A549 (cell line): ENCODE measurements around the gene PDHB. TPM values are rescaled to one million over a fixed set of nuclear protein-coding genes. Genes with fewer than 3 reads are reported as not detected.

Experiments used
- ATAC-seq, 2 experiments: fragments of 200-7000 bp in 1 of 2; fragments of >200 bp in 1 of 2; cut with Nextera tagmentation in 1 of 2; cut with Tn5 transposase in 1 of 2; 3 replicates each; pipeline versions ENCODE4 v1.8.0 to v1.9.1; 2018 to 2020; ENCODE audit warnings: mild to moderate bottlenecking in 1 of 2, moderate library complexity in 1 of 2
- CTCF ChIA-PET: fragments of 300-600 bp; sonication (Branson Sonifier 250); formaldehyde crosslinking; extraction: SDS; loops from one replicate; lab custom pipeline; 2021; ENCODE audit warnings: antibody characterized with exemption, inconsistent platforms; lab: Yijun Ruan, JAX
- POLR2A ChIA-PET: fragments of 350-600 bp; formaldehyde crosslinking; extraction: SDS; loops from one replicate; lab custom pipeline; 2021; ENCODE audit warnings: antibody characterized with exemption, inconsistent platforms; lab: Yijun Ruan, JAX
- DNase-seq, 2 experiments: peaks; one replicate each; pipeline versions ENCODE4 v3.0.0 to v3.0.0-alpha.2; 2011 to 2016; ENCODE audit warnings: low read depth in 1 of 2, low spot score in 1 of 2
- FAIRE-seq: peaks from 2 replicates; lab custom pipeline; 2011; peaks lifted over from hg19 to GRCh38; lab: Jason Lieb, UNC
- H3K27ac ChIP-seq, 2 experiments: fragments of >200 bp; sonication (Bioruptor Twin); formaldehyde crosslinking; 3 replicates each; pipeline ENCODE4 v1.5.1; 2016 to 2017
- H3K4me1 ChIP-seq: fragments of >200 bp; sonication (Bioruptor Twin); formaldehyde crosslinking; 3 replicates; pipeline ENCODE4 v1.6.1; 2016
- H3K4me2 ChIP-seq: fragments of >200 bp; sonication (Bioruptor Twin); formaldehyde crosslinking; 3 replicates; pipeline ENCODE4 v1.6.1; 2016
- H3K4me3 ChIP-seq: fragments of >200 bp; sonication (Bioruptor Twin); formaldehyde crosslinking; 3 replicates; pipeline ENCODE4 v1.5.1; 2016
- H3K9me3 ChIP-seq: fragments of >200 bp; sonication (Bioruptor Twin); formaldehyde crosslinking; 3 replicates; pipeline ENCODE4 v1.6.1; 2016
- BCL3 ChIP-seq: fragments of >200 bp; sonication (Bioruptor Twin); formaldehyde crosslinking; IDR thresholded peaks from 3 replicates; pipeline ENCODE4 v1.6.1; 2016
- BHLHE40 ChIP-seq: IDR thresholded peaks from 2 replicates; pipeline ENCODE4 v1.6.1; 2012; ENCODE audit warnings: low read depth, low read length, inconsistent platforms
- CBX2 ChIP-seq: fragments of 200-600 bp; sonication (generic); IDR thresholded peaks from 2 replicates; pipeline ENCODE4 v1.6.1; 2016; ENCODE audit warnings: low read depth, mild to moderate bottlenecking, borderline replicate concordance
- CHD4 ChIP-seq: fragments of 200-600 bp; sonication (generic); IDR thresholded peaks from 2 replicates; pipeline ENCODE4 v1.6.1; 2016; ENCODE audit warnings: antibody characterized with exemption, mild to moderate bottlenecking, borderline replicate concordance
- CTCF ChIP-seq: fragments of >200 bp; sonication (Bioruptor Twin); formaldehyde crosslinking; IDR thresholded peaks from 3 replicates; pipeline ENCODE4 v1.5.1; 2016
- EHF ChIP-seq: fragments of 250-450 bp; sonication (Bioruptor Pico); IDR thresholded peaks from 2 replicates; pipeline ENCODE4 v1.5.0; 2020; ENCODE audit warnings: mild to moderate bottlenecking
- ESRRA ChIP-seq: fragments of 150-350 bp; IDR thresholded peaks from 2 replicates; pipeline ENCODE4 v1.6.1; 2014; ENCODE audit warnings: mild to moderate bottlenecking, low read length, borderline replicate concordance
- FOSB ChIP-seq: fragments of 250-450 bp; sonication (Bioruptor Pico); IDR thresholded peaks from 2 replicates; pipeline ENCODE4 v1.5.0; 2020; ENCODE audit warnings: mild to moderate bottlenecking, moderate library complexity
- FOXS1 ChIP-seq: fragments of 250-450 bp; sonication (Bioruptor Pico); IDR thresholded peaks from 2 replicates; pipeline ENCODE4 v1.5.0; 2020; ENCODE audit warnings: mild to moderate bottlenecking, moderate library complexity
- HEYL ChIP-seq: fragments of 250-450 bp; sonication (Bioruptor Pico); IDR thresholded peaks from 2 replicates; pipeline ENCODE4 v1.8.0; 2021; ENCODE audit warnings: mild to moderate bottlenecking, moderate library complexity
- HOXA7 ChIP-seq: fragments of 250-450 bp; sonication (Bioruptor Pico); IDR thresholded peaks from 2 replicates; pipeline ENCODE4 v1.5.0; 2020; ENCODE audit warnings: mild to moderate bottlenecking, moderate library complexity
- HOXB5 ChIP-seq: fragments of 250-450 bp; sonication (Bioruptor Pico); IDR thresholded peaks from 2 replicates; pipeline ENCODE4 v1.5.0; 2020; ENCODE audit warnings: mild to moderate bottlenecking, moderate library complexity
- JUN ChIP-seq, 2 experiments: fragments of >200 bp; sonication (Bioruptor Twin); formaldehyde crosslinking; IDR thresholded peaks; 2 replicates in 1 of 2; 3 replicates in 1 of 2; pipeline ENCODE4 v1.6.1; 2016 to 2017
- MAFK ChIP-seq: fragments of 450-650 bp; IDR thresholded peaks from 2 replicates; pipeline ENCODE4 v1.6.1; 2014; ENCODE audit not compliant: partially characterized antibody
- MYC ChIP-seq: IDR thresholded peaks from 2 replicates; pipeline ENCODE4 v1.6.1; 2012; ENCODE audit warnings: mild to moderate bottlenecking, inconsistent platforms, low read length, improper control_type of control experiment, borderline replicate concordance
- NPAS2 ChIP-seq: fragments of 250-450 bp; sonication (Bioruptor Pico); IDR thresholded peaks from 2 replicates; pipeline ENCODE4 v1.8.0; 2022; ENCODE audit warnings: mild to moderate bottlenecking, moderate library complexity, borderline replicate concordance
- NR3C1 ChIP-seq: fragments of >200 bp; sonication (Bioruptor Twin); formaldehyde crosslinking; IDR thresholded peaks from 3 replicates; pipeline ENCODE4 v1.6.1; 2017
- PHF8 ChIP-seq: fragments of 200-600 bp; sonication (generic); IDR thresholded peaks from 2 replicates; pipeline ENCODE4 v1.6.1; 2016; ENCODE audit warnings: low read depth, mild to moderate bottlenecking, antibody characterized with exemption, moderate library complexity, borderline replicate concordance
- RARB ChIP-seq: fragments of 250-450 bp; sonication (Bioruptor Pico); IDR thresholded peaks from 2 replicates; pipeline ENCODE4 v1.8.0; 2021; ENCODE audit warnings: mild to moderate bottlenecking, moderate library complexity
- RNF2 ChIP-seq: fragments of 200-600 bp; sonication (generic); IDR thresholded peaks from 2 replicates; pipeline ENCODE4 v1.6.1; 2016; ENCODE audit warnings: low read depth, mild to moderate bottlenecking, antibody characterized with exemption, moderate library complexity, borderline replicate concordance
- SREBF2 ChIP-seq: fragments of 450-650 bp; IDR thresholded peaks from 2 replicates; pipeline ENCODE4 v1.6.1; 2014; ENCODE audit warnings: mild to moderate bottlenecking, moderate library complexity
- USF2 ChIP-seq: fragments of 450-650 bp; IDR thresholded peaks from 2 replicates; pipeline ENCODE4 v1.6.1; 2014; ENCODE audit warnings: antibody characterized with exemption
- ZC3H11A ChIP-seq: fragments of 450-650 bp; IDR thresholded peaks from 2 replicates; pipeline ENCODE4 v1.6.1; 2014; ENCODE audit warnings: antibody characterized with exemption, mild to moderate bottlenecking
- ZSCAN20 ChIP-seq: fragments of 250-450 bp; sonication (Bioruptor Pico); IDR thresholded peaks from 2 replicates; pipeline ENCODE4 v1.8.0; 2022; ENCODE audit warnings: mild to moderate bottlenecking, moderate library complexity
- WGBS: methylation state at CpG from one replicate; pipeline ENCODE4 v1.1.6; 2017; ENCODE audit errors: missing lambda C conversion rate; 5-methylcytosine and 5-hydroxymethylcytosine counted together
- polyA plus RNA-seq, 4 experiments: library from polyadenylated mRNA; depleted of rRNA in 3 of 4; stranded (reverse); fragments of >200 nt; fragmentation: RNase III in 1 of 4; extraction: RNeasy Plus Mini Kit Qiagen cat#74134 plus additional on column Dnase treatment in 1 of 4; gene quantifications; 2 replicates in 3 of 4; 3 replicates in 1 of 4; pipeline ENCODE4 v1.2.3, GENCODE V29; 2011 to 2017
- TF ChIP-seq, protein P1 (sequence below): fragments of 250-450 bp; sonication (Bioruptor Pico); IDR thresholded peaks from 2 replicates; pipeline ENCODE4 v1.5.0; 2020; ENCODE audit warnings: low read depth, mild to moderate bottlenecking, moderate library complexity
- TF ChIP-seq, protein P2 (sequence below): fragments of 200-600 bp; sonication (generic); IDR thresholded peaks from 2 replicates; pipeline ENCODE4 v1.6.1; 2016; ENCODE audit warnings: antibody characterized with exemption, mild to moderate bottlenecking, moderate library complexity

PDHB gene
- polyA plus RNA-seq, 2 of the 4 experiments (the other 2 are of a cell fraction), result 82.0 to 113 TPM

- no peak overlapping the region for H3K4me2 ChIP-seq
- POLR2A ChIA-PET, result interaction anchor here (0.9 kb wide), 2 partner anchors 49 to 78 kb away, joined by 3 read pairs; partner anchors contain the start of gene HTD2
- TF ChIP-seq NR3C1 (no peak), JUN (IDR thresholded peaks at IDR 0.05) (no peak), BCL3 (no peak), SREBF2 (no peak), HOXB5 (CRISPR knock-in tag) (no peak), RNF2 (no peak), ZSCAN20 (no peak), RARB (no peak), ESRRA (no peak), CBX2 (no peak), FOSB (no peak), HOXA7 (no peak), MYC (no peak), HEYL (CRISPR knock-in tag) (no peak)
- TF ChIP-seq, protein P1, sequence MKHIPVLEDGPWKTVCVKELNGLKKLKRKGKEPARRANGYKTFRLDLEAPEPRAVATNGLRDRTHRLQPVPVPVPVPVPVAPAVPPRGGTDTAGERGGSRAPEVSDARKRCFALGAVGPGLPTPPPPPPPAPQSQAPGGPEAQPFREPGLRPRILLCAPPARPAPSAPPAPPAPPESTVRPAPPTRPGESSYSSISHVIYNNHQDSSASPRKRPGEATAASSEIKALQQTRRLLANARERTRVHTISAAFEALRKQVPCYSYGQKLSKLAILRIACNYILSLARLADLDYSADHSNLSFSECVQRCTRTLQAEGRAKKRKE (CRISPR knock-in tag), result no peak
- DNase-seq, result no peak
- WGBS, result 75% methylated on average over 3 of the region's 3 CpGs
- no peak overlapping the region for H3K27ac ChIP-seq
- no peaks in the 10 kb centered on the region for H3K9me3 ChIP-seq
- no peak for ATAC-seq
- H3K4me3 ChIP-seq, result no peak overlapping the region
- peaks cover 7% of the 10 kb centered on the region; the same call in 1 of the 3 replicates for H3K4me1 ChIP-seq
- no peak for FAIRE-seq
- CTCF ChIA-PET, result interaction anchor here (1.3 kb wide), 1 partner anchor 9 kb away, joined by 7 read pairs; no protein-coding TSS in a partner anchor
Observed at GRCh38 chr3:58384381-58385090, 49.1 kb downstream of the PDHB start.

GRCh38 chr3:58383904-58384303, 49.7 kb downstream of the PDHB start:
- WGBS, result 83% methylated on average over 4 of the region's 4 CpGs
- ATAC-seq (peak in 1 of 2 experiments; percentile 72; a peak in 3 of 6 replicates), FAIRE-seq (no peak), DNase-seq (peak in 1 of 2 experiments; percentile 15)
- Histone ChIP-seq H3K4me3 (no peak overlapping the region), H3K4me2 (no peak overlapping the region), H3K4me1 (peaks cover 6% of the 10 kb centered on the region; the same call in 1 of the 3 replicates), H3K9me3 (no peaks in the 10 kb centered on the region), H3K27ac (no peak overlapping the region)
- CTCF ChIA-PET, result interaction anchor here (1.3 kb wide), 1 partner anchor 10 kb away, joined by 7 read pairs; no protein-coding TSS in a partner anchor
- TF ChIP-seq EHF (CRISPR knock-in tag) (no peak), HOXA7 (no peak), USF2 (no peak), NR3C1 (no peak), CHD4 (no peak), SREBF2 (no peak), CTCF (no peak), BHLHE40 (no peak), MAFK (no peak), ZC3H11A (no peak), FOXS1 (CRISPR knock-in tag) (no peak), NPAS2 (CRISPR knock-in tag) (no peak), BCL3 (no peak), PHF8 (no peak)
- TF ChIP-seq, protein P2, sequence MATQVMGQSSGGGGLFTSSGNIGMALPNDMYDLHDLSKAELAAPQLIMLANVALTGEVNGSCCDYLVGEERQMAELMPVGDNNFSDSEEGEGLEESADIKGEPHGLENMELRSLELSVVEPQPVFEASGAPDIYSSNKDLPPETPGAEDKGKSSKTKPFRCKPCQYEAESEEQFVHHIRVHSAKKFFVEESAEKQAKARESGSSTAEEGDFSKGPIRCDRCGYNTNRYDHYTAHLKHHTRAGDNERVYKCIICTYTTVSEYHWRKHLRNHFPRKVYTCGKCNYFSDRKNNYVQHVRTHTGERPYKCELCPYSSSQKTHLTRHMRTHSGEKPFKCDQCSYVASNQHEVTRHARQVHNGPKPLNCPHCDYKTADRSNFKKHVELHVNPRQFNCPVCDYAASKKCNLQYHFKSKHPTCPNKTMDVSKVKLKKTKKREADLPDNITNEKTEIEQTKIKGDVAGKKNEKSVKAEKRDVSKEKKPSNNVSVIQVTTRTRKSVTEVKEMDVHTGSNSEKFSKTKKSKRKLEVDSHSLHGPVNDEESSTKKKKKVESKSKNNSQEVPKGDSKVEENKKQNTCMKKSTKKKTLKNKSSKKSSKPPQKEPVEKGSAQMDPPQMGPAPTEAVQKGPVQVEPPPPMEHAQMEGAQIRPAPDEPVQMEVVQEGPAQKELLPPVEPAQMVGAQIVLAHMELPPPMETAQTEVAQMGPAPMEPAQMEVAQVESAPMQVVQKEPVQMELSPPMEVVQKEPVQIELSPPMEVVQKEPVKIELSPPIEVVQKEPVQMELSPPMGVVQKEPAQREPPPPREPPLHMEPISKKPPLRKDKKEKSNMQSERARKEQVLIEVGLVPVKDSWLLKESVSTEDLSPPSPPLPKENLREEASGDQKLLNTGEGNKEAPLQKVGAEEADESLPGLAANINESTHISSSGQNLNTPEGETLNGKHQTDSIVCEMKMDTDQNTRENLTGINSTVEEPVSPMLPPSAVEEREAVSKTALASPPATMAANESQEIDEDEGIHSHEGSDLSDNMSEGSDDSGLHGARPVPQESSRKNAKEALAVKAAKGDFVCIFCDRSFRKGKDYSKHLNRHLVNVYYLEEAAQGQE, result no peak
- POLR2A ChIA-PET, result interaction anchor here (0.5 to 0.9 kb wide), 3 partner anchors 18 to 77 kb away, joined by 3 read pairs; partner anchors contain the start of gene HTD2
